Uterus (tissue), 4 donors: ENCODE data around the gene EMP2. TPM values are rescaled to one million over a fixed set of nuclear protein-coding genes. Genes with fewer than 3 reads are reported as not detected.
A peak's percentile ranks its signal among the peaks of the same experiment; 100 is the strongest.

Experiments used
- DNase-seq, 2 donors: peaks; one replicate each; pipeline ENCODE4 v3.0.0-alpha.2; 2019 to 2020
- H3K27ac ChIP-seq, 2 donors: fragments of 200-600 bp; sonication (generic); 1 replicate in 1 of 2; 2 replicates in 1 of 2; pipeline ENCODE4 v1.5.1; 2016 to 2018
- H3K27me3 ChIP-seq, 2 donors: fragments of 200-600 bp; sonication (generic); one replicate each; pipeline ENCODE4 v1.5.1; 2018 to 2019; ENCODE audit warnings: control low read depth in 1 of 2
- H3K36me3 ChIP-seq, 2 donors: fragments of 200-600 bp; sonication (generic); one replicate each; pipeline ENCODE4 v1.5.1; 2019; ENCODE audit warnings: control low read depth in 1 of 2
- H3K4me1 ChIP-seq, 2 donors: fragments of 200-600 bp; sonication (generic); one replicate each; pipeline ENCODE4 v1.5.1; 2018 to 2019; ENCODE audit warnings: control low read depth in 1 of 2
- H3K4me3 ChIP-seq, 2 donors: fragments of 200-600 bp; sonication (generic); 1 replicate in 1 of 2; 2 replicates in 1 of 2; pipeline ENCODE4 v1.5.1; 2018 to 2019; ENCODE audit warnings: mild to moderate bottlenecking in 1 of 2
- H3K9me3 ChIP-seq, 2 donors: fragments of 200-600 bp; sonication (generic); one replicate each; pipeline ENCODE4 v1.5.1; 2019; ENCODE audit warnings: control low read depth in 1 of 2
- CTCF ChIP-seq, 4 experiments: fragments of 200-600 bp in 2 of 4; fragments of 450-650 bp in 2 of 4; sonication (generic) in 2 of 4; IDR thresholded peaks; one replicate each; pipeline ENCODE4 v1.5.1; 2016 to 2019; ENCODE audit warnings: antibody characterized with exemption in 4 of 4, mild to moderate bottlenecking in 2 of 4, moderate library complexity in 1 of 4
- POLR2A ChIP-seq, 2 donors: fragments of 450-650 bp; IDR thresholded peaks; one replicate each; pipeline ENCODE4 v1.6.1; 2016; ENCODE audit warnings: antibody characterized with exemption in 2 of 2, mild to moderate bottlenecking in 1 of 2, moderate library complexity in 1 of 2
- intact Hi-C: fragments of 100-400 bp; cut with DNase I; formaldehyde crosslinking; loops from one replicate; pipeline ENCODE4 v1.15.1; 2023; ENCODE audit warnings: low total_unique reads
- total RNA-seq, 4 donors: library from RNA; depleted of rRNA in 3 of 4; stranded (reverse); fragments of >200 nt in 3 of 4; gene quantifications; one replicate each; pipeline versions ENCODE4 v1.1.0 to v1.2.4, GENCODE V29; 2014 to 2023
- donor health status: DM: yes; HTN: yes; CAD: no.

Gene EMP2
- total RNA-seq, 4 donors from 2014 or later: 16.4 to 88.3 (median 32.1) TPM

GRCh38 chr16:10608687-10609401 is 28.4 kb upstream of the EMP2 start:
- Histone ChIP-seq H3K27ac (no peak overlapping the region), H3K36me3 (no peaks in the 10 kb centered on the region), H3K27me3 (no peaks in the 10 kb centered on the region), H3K9me3 (no peaks in the 10 kb centered on the region), H3K4me3 (no peak overlapping the region), H3K4me1 (no peaks in the 10 kb centered on the region)
- peak in 1 of 2 donors; percentile 41 for DNase-seq
- no peak for TF ChIP-seq CTCF (IDR thresholded peaks at IDR 0.05)
- TF ChIP-seq POLR2A (IDR thresholded peaks at IDR 0.05): no peak
- intact Hi-C loops: no loop called here

DNA sequence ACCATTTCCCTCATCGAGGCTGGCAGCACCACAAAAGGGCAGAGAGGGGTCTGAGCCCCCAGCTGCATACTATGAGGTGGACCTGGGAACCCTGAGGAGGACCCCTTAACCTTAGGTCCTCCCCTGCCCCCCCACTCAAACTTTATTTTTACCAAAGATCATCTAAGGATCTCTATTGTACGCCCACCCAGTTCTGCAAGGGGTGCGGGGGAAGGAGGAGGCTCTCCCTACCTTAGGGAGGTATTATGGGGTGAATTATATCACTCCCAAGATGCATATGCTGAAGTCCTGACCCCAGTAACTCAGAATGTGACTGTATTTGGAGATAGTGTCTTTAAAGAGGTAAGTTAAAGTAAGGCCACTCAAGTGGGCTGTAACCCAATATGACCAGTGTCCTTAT is 26.8 kb upstream of the EMP2 start:
- Histone ChIP-seq H3K4me1 (no peaks in the 10 kb centered on the region), H3K4me3 (no peak overlapping the region), H3K36me3 (no peaks in the 10 kb centered on the region), H3K27ac (no peak overlapping the region), H3K9me3 (no peaks in the 10 kb centered on the region), H3K27me3 (no peaks in the 10 kb centered on the region)
- intact Hi-C loops: no loop called here
- no peak for TF ChIP-seq CTCF (IDR thresholded peaks at IDR 0.05)
- no peak for TF ChIP-seq POLR2A (IDR thresholded peaks at IDR 0.05)
- no peak for DNase-seq

DNA sequence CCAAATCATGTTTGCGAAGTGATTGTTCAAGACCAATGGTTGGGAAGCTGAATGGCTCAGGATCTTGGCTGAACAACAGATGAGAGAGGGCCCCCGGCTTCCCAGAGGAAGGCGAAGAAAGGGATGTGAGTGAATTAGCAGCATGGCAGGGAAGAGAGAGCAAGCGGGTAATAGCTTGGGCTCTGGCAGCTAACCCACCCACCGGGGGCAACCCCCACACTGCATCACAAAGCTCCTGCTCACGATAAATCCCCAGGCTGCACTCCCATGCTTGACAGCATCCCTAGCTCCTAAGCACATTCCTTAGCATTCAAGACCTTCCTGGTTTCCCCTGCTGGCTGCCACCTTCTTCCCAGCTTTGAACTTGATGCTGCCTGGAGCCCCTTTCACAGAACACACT is 26.2 kb upstream of the EMP2 start:
- intact Hi-C loops: no loop called here
- Histone ChIP-seq H3K4me3 (no peak overlapping the region), H3K36me3 (no peaks in the 10 kb centered on the region), H3K9me3 (no peaks in the 10 kb centered on the region), H3K27me3 (no peaks in the 10 kb centered on the region), H3K27ac (no peak overlapping the region), H3K4me1 (no peaks in the 10 kb centered on the region)
- TF ChIP-seq CTCF (IDR thresholded peaks at IDR 0.05) (no peak), POLR2A (IDR thresholded peaks at IDR 0.05) (no peak)
- DNase-seq: no peak

GRCh38 chr16:10605636-10606035 is 25.2 kb upstream of the EMP2 start:
- H3K9me3 ChIP-seq: no peaks in the 10 kb centered on the region
- H3K4me3 ChIP-seq: no peak overlapping the region
- H3K27me3 ChIP-seq: no peaks in the 10 kb centered on the region
- DNase-seq: no peak
- intact Hi-C loops: no loop called here
- no peak for TF ChIP-seq CTCF (IDR thresholded peaks at IDR 0.05)
- TF ChIP-seq POLR2A (IDR thresholded peaks at IDR 0.05): no peak
- H3K4me1 ChIP-seq: no peaks in the 10 kb centered on the region
- H3K36me3 ChIP-seq: no peaks in the 10 kb centered on the region
- no peak overlapping the region for H3K27ac ChIP-seq

GRCh38 chr16:10601444-10602408 is 21.3 kb upstream of the EMP2 start:
- no peaks in the 10 kb centered on the region for H3K27me3 ChIP-seq
- H3K4me3 ChIP-seq: no peak overlapping the region
- H3K27ac ChIP-seq: no peak overlapping the region
- intact Hi-C loops: no loop called here
- DNase-seq: no peak
- no peaks in the 10 kb centered on the region for H3K36me3 ChIP-seq
- no peaks in the 10 kb centered on the region for H3K9me3 ChIP-seq
- TF ChIP-seq POLR2A (IDR thresholded peaks at IDR 0.05) (no peak), CTCF (IDR thresholded peaks at IDR 0.05) (no peak)
- no peaks in the 10 kb centered on the region for H3K4me1 ChIP-seq
